ENCODE data around the gene MTARC2.

DNA sequence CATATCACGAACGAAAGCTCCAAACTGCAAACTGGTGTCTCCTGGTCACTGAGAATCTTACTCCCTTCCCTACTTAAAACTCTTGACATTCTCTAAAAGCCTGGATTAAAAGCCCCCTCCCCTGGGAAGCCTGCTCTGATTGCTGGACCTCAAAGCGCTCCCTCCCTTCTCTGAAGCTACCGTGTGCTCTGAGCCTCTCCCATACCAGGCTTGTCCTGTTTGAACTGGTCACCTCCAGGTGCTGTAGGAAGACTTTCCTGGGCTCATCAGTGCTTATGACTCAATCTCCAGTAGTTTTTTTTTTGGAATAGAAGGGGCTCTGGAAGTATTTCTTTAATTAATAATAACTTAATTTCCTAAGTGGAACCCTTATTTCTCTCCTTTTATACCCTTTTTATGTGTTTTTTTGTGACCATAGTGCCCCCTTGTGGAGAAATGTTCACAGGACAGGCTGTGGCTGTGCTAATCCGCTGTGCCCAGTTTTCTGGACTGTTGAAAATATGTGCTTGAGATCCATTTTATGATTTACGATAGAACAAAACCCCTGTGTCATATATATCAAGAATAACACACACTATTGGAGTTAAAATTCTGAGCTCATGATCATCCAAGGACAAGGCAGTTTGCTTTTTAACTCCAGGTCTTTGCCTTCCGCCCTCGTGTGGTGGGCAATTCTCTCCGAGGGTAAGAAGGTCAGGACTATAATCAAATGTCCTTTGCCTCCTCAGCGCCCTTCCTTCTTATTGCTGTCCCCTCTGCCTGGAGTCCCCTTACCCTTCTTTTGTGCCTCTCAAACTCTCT is 55.5 kb downstream of the MTARC2 start:
- TF ChIP-seq ZNF274 (IDR thresholded peaks at IDR 0.05; ENCODE audit: low read depth, low read length) (no peak), YY1 (IDR thresholded peaks at IDR 0.05; ENCODE audit: insufficient read depth, insufficient read length) (no peak), SUZ12 (IDR thresholded peaks at IDR 0.05; ENCODE audit: extremely low read depth, insufficient read depth, insufficient read length) (no peak)

Data from NT2/D1 (cell line).